Caco-2 (cell line): ENCODE data around the gene TIMP2. TPM values are rescaled to one million over a fixed set of nuclear protein-coding genes. Genes with fewer than 3 reads are reported as not detected.

Experiments
- BruUV-seq: library from RNA; stranded (reverse); fragments of 400-500 nt; replicated peaks from 2 replicates; lab custom pipeline; 2021; lab: Mats Ljungman, UMichigan
- CTCF ChIA-PET: fragments of 300-600 bp; sonication (Branson Sonifier 250); formaldehyde crosslinking; loops from one replicate; lab custom pipeline; 2022; ENCODE audit warnings: antibody characterized with exemption; lab: Charles Lee
- POLR2A ChIA-PET: fragments of 300-600 bp; sonication (Branson Sonifier 250); formaldehyde crosslinking; loops from one replicate; lab custom pipeline; 2022; ENCODE audit warnings: antibody characterized with exemption; lab: Charles Lee
- DNase-seq, 2 experiments: peaks; one replicate each; pipeline versions ENCODE4 v3.0.0 to v3.0.0-alpha.2; 2020 to 2022
- H3K27me3 ChIP-seq: replicated peaks from 2 replicates; pipeline ENCODE4 v1.6.0; 2011; ENCODE audit warnings: low read length; ENCODE audit not compliant: control insufficient read depth, insufficient read depth
- H3K36me3 ChIP-seq: 2 replicates; pipeline ENCODE4 v1.5.1; 2011; ENCODE audit warnings: low read length; ENCODE audit not compliant: control insufficient read depth, insufficient read depth
- H3K4me1 ChIP-seq: fragments of 250-450 bp; sonication (Bioruptor Pico); 2 replicates; pipeline ENCODE4 v1.5.1; 2020; ENCODE audit warnings: mild to moderate bottlenecking
- H3K4me3 ChIP-seq: 2 replicates; pipeline ENCODE4 v1.5.1; 2011; ENCODE audit warnings: low read depth, mild to moderate bottlenecking, control low read depth, low read length
- H3K9me3 ChIP-seq: fragments of 250-450 bp; sonication (Bioruptor Pico); 2 replicates; pipeline ENCODE4 v1.5.1; 2020; ENCODE audit warnings: mild to moderate bottlenecking, moderate library complexity
- H3K27ac Mint-ChIP-seq: one replicate; pipeline ENCODE4 v1.8.0; 2022; ENCODE audit warnings: mixed read lengths; ENCODE audit not compliant: unreplicated experiment
- H3K27me3 Mint-ChIP-seq: one replicate; pipeline ENCODE4 v1.8.0; 2022; ENCODE audit warnings: mixed read lengths; ENCODE audit not compliant: insufficient read depth, unreplicated experiment
- H3K36me3 Mint-ChIP-seq: one replicate; pipeline ENCODE4 v1.8.0; 2022; ENCODE audit warnings: mild to moderate bottlenecking, mixed read lengths; ENCODE audit not compliant: insufficient read depth, unreplicated experiment
- H3K4me1 Mint-ChIP-seq: one replicate; pipeline ENCODE4 v1.8.0; 2022; ENCODE audit warnings: low read depth, mixed read lengths; ENCODE audit not compliant: unreplicated experiment
- H3K4me3 Mint-ChIP-seq: one replicate; pipeline ENCODE4 v1.8.0; 2022; ENCODE audit warnings: mild to moderate bottlenecking, moderate library complexity, mixed read lengths; ENCODE audit not compliant: unreplicated experiment
- H3K9me3 Mint-ChIP-seq: one replicate; pipeline ENCODE4 v1.8.0; 2022; ENCODE audit warnings: mixed read lengths; ENCODE audit not compliant: unreplicated experiment
- CTCF ChIP-seq, 2 experiments: fragments of 200-600 bp in 1 of 2; IDR thresholded peaks; 1 replicate in 1 of 2; 2 replicates in 1 of 2; pipeline versions ENCODE4 v1.5.1 to v1.8.0; 2011 to 2022; ENCODE audit warnings: antibody characterized with exemption in 1 of 2, control low read depth in 1 of 2, inconsistent platforms in 1 of 2, low read depth in 1 of 2, low read length in 1 of 2, mild to moderate bottlenecking in 1 of 2, moderate library complexity in 1 of 2; ENCODE audit not compliant: insufficient read depth in 1 of 2, severe bottlenecking in 1 of 2, unreplicated experiment in 1 of 2
- intact Hi-C: fragments of 100-400 bp; cut with micrococcal nuclease; formaldehyde crosslinking; loops from one replicate; pipeline ENCODE4 v1.10.0; 2022; ENCODE audit not compliant: unreplicated experiment
- total RNA-seq: library from RNA; stranded (reverse); gene quantifications from 2 replicates; pipeline ENCODE4 v1.2.3, GENCODE V29; 2022

The TIMP2 gene
- total RNA-seq, 1 experiment from 2014 or later = 70.1 TPM

GRCh38 chr17:78918979-78919378 is 6.2 kb downstream of the TIMP2 start:
- no peak for DNase-seq
- Mint-ChIP-seq H3K27ac (no peak overlapping the region), H3K4me1 (peaks cover 39% of the 10 kb centered on the region), H3K36me3 (peaks cover 55% of the 10 kb centered on the region), H3K4me3 (no peak overlapping the region), H3K9me3 (no peaks in the 10 kb centered on the region), H3K27me3 (no peaks in the 10 kb centered on the region)
- Histone ChIP-seq H3K4me3 (no peak overlapping the region), H3K9me3 (no peaks in the 10 kb centered on the region), H3K36me3 (peaks cover 2% of the 10 kb centered on the region; the same call in 1 of the 2 replicates), H3K27me3 (no peaks in the 10 kb centered on the region), H3K4me1 (peaks cover 38% of the 10 kb centered on the region)
- intact Hi-C loops = no loop called here
- POLR2A ChIA-PET = interaction anchor here (0.7 kb wide), 1 partner anchor 11 kb away, joined by 7 read pairs; no protein-coding TSS in a partner anchor
- no TSS peak for BruUV-seq
- CTCF ChIA-PET = no interaction called here
- TF ChIP-seq CTCF (IDR thresholded peaks at IDR 0.05; ENCODE audit: insufficient read depth in 1 of 2, low read depth in 1 of 2, low read length in 1 of 2, severe bottlenecking in 1 of 2, unreplicated experiment in 1 of 2) = no peak

- intact Hi-C loops = no loop called here
- Histone ChIP-seq H3K4me3 (no peak overlapping the region), H3K9me3 (no peaks in the 10 kb centered on the region), H3K27me3 (no peaks in the 10 kb centered on the region), H3K4me1 (peaks cover 31% of the 10 kb centered on the region), H3K36me3 (peaks cover 2% of the 10 kb centered on the region; the same call in 1 of the 2 replicates)
- H3K4me1 Mint-ChIP-seq = peaks cover 30% of the 10 kb centered on the region
- H3K9me3 Mint-ChIP-seq = no peaks in the 10 kb centered on the region
- DNase-seq = no peak
- TF ChIP-seq CTCF (IDR thresholded peaks at IDR 0.05; ENCODE audit: insufficient read depth in 1 of 2, low read depth in 1 of 2, low read length in 1 of 2, severe bottlenecking in 1 of 2, unreplicated experiment in 1 of 2) = no peak
- no peak overlapping the region for H3K4me3 Mint-ChIP-seq
- POLR2A ChIA-PET = no interaction called here
- no peaks in the 10 kb centered on the region for H3K27me3 Mint-ChIP-seq
- H3K36me3 Mint-ChIP-seq = peaks cover 51% of the 10 kb centered on the region
- BruUV-seq = no TSS peak
- H3K27ac Mint-ChIP-seq = no peak overlapping the region
- CTCF ChIA-PET = interaction anchor here (0.6 kb wide), 1 partner anchor 421 kb away, joined by 3 read pairs; no protein-coding TSS in a partner anchor
Measured at GRCh38 chr17:78917451-78918275, 7.5 kb downstream of the TIMP2 start.

- Mint-ChIP-seq H3K4me1 (peaks cover 29% of the 10 kb centered on the region), H3K4me3 (no peak overlapping the region), H3K27me3 (no peaks in the 10 kb centered on the region), H3K9me3 (no peaks in the 10 kb centered on the region), H3K36me3 (peaks cover 53% of the 10 kb centered on the region), H3K27ac (peak overlapping the region; percentile 68)
- TF ChIP-seq CTCF (IDR thresholded peaks at IDR 0.05; ENCODE audit: insufficient read depth in 1 of 2, low read depth in 1 of 2, low read length in 1 of 2, severe bottlenecking in 1 of 2, unreplicated experiment in 1 of 2) = no peak
- DNase-seq = no peak
- peaks cover 26% of the 10 kb centered on the region for H3K4me1 ChIP-seq
- intact Hi-C loops = no loop called here
- ChIA-PET CTCF (no interaction called here), POLR2A (no interaction called here)
- H3K4me3 ChIP-seq = no peak overlapping the region
- H3K36me3 ChIP-seq = no peaks in the 10 kb centered on the region; the same call in 1 of the 2 replicates
- no peaks in the 10 kb centered on the region for H3K27me3 ChIP-seq
- H3K9me3 ChIP-seq = no peaks in the 10 kb centered on the region
- BruUV-seq = no TSS peak
Measured at GRCh38 chr17:78915872-78916632, 9.1 kb downstream of the TIMP2 start.
